HG03066 (cell line): ENCODE measurements around the gene IFT20.
"Not testable (repeated sequence)": the region's sequence is repeated elsewhere in the genome, so short reads cannot be mapped to it uniquely, and the experiment has no call there.

Source experiments
- ATAC-seq: cut with Tn5 transposase; IDR thresholded peaks from one replicate; pipeline ENCODE4 v1.9.1; 2021; ENCODE audit warnings: low read depth; ENCODE audit not compliant: unreplicated experiment

The IFT20 gene

DNA sequence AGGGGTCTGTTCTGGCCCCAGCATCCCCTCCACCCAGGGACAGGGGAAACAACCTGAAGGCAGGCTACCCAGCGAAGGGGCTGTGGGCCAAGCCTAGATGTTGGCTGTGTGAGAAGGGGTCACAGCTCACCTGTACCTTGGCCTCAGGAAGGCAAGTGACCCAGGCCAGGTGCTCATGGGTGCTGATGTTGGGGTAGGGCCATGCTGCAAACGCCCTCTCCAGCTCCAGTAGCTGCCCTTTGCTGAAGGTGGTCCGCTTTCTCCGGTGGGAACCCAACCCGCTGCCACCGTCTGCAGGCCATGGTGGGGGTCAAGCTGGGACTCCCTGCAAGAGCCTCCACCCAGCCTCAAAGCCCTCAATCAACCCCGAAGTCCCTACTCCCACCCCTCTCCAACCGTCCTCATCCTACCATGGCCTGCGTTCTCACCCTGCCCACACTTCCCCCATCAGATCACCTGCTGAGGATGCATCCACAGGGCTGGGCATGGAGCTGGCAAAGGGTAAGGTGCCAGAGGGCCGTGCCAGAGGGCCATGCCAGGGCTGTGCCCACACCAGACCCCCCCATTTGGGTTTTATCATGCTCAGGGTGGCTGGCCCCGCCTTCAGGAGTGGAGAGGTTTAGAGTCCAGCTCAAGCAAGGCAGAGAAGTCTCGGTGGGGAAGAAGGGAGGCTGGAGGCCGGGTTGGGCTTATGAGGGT is 29.5 kb upstream of the IFT20 start, which contains the start of gene SEBOX:
SEBOX (minus strand) TSS at position 535 of the 699 bp plus-strand sequence; CDS start at position 487, 48 bp downstream.
- ATAC-seq = no peak

DNA sequence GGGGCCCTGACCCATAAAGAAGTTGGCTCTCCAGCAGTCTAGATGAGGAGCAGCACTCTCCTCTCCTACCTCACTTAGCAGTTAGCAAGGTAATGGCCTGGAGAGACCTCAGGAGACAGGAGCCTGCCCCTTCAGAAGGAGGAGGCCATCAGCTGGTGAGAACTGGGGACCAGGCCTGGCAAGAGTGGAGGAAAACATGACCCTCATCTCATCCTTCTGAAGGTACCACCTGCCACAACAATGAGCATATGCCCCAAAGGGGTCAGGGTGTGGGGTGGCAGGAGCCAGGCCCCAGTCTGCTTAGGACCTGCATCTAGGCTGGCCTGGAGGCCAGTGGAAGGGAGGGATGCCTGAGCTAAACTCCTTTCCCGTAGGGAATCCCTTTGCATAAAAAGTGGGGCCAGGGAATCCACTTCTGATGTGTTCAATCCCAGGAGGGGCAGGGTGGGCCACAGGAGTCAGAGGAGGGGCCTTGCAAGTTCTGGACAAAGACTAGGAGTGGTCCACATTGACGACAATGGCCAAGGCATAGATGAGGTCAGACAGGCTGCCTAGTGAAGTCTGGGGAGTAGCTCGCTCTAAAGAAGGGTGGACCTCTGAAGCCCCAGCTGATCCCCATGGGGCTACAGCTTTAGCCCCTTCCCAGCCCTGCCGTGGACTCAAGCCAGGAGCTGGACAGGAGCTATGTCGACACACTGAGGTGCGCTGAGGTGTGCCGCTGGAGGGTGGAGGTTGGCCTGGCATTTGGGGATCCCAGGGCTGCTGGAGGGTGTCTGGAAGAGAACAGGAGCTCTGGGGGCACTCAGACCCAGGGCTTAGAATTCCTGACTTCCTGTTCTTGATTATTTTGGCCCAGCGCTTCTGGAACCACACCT is 28.7 kb upstream of the IFT20 start:
- no peak for ATAC-seq

DNA sequence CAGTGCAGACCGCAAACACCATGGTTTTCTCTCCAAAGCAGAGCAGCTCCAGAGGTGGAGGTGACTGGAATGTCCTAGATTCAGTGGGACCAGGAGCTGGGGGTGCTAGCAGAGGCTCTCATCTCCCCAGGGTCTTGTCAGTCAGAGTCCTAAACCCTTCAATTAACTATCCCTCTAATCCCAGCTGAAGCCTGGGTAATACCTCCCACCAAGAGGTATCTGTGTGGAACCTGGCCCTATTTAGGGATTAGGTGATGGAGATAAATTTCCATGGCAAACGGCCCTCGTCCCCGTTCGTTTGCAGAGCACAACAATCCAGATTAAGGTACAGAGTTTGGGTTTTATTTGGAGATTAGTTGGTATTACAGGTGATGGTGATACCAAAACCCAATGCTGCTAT is 27.9 kb upstream of the IFT20 start:
- no peak for ATAC-seq

DNA sequence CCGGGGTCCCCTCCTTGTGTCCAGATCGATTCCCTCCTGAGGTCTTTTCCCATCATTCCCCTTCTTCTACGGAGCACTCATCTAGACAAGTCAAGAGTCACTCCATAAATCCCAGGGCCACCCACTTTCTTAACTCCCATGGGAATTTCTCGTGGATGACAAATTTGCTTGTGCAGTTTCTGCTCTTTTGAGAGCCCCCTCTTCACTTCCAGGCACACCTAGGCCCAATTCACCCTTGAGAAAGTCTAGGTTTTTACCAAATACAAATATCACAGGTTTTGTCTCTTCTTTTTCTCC is 22.6 kb upstream of the IFT20 start:
- ATAC-seq = no peak

DNA sequence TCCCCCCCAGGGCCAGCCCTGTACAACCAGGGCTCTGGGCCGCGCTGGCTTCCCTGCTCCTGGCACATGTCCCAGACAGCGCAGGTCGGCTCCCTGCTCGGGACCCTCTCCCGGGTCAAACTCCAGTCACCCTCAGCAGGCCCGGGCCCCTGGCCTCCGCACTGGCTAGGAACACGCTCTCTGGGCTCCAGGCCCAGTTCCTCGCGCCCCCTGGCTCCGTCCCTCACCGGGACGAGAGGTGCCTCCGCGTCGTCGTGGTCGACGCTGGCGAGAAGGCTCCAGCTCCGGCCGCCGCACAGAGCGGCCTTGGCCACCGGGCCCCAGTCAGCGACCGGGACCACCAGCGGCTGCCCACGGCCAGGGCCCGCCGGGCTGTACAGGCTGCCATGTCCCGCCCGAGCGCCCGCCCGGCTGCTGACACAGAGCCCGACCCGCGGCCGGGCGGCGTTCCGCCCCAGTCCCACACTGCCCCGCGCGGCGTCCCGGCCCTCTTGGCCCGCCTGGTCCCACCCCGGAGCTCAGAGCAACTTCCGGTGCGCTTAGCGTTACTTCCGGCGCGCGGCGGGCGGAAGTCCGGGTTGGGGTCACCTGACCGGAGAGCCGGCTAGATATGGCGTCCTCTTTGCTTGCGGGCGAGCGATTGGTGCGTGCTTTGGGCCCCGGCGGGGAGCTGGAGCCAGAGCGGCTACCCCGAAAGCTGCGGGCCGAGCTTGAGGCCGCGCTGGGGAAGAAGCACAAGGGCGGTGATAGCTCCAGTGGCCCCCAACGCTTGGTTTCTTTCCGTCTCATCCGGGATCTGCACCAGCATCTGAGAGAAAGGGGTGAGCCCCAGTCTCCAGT is 22.0 kb upstream of the IFT20 start, which contains the start of gene POLDIP2:
POLDIP2 (minus strand) TSS at position 467 of the 840 bp plus-strand sequence; CDS start at position 388, 79 bp downstream.
- ATAC-seq = peak; percentile 97

DNA sequence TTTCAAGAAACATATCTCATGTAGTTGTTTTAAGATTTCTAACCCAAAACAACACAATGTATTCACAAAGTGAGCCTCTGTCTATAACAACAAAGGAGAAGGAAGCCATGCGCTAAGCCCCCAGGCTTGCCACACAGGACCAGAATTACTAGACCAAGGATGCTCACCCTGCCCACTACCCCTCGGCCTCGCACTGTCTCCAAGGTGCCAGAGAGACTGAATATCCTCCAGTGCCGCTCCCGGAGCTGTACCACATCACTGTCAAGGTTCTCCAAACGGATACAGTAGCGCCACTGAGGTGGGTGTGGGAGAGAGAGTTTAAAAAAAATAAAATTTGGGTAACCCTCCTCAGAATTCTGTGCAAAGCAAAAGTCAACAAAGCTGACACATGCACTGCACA is 15.0 kb upstream of the IFT20 start:
- no peak for ATAC-seq

DNA sequence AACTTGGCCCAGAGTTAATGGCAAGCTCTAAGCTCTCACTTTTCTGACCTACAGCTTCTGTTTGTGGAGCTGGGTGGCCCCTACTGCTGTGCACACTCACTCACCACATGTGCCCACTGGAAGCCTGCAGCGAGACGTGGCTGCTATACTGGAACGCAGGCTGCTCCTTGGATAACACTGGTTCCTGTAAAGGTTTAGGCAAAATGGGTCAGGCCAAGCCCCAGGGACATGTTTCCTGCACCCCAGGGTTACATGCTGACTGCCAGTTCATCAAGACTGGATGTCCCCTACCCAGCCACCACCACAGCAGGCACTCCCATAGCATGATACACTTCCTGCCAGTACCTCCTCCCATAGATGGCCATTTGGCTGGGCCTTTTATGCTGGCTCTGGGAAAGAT is 13.7 kb upstream of the IFT20 start:
- ATAC-seq = no peak

DNA sequence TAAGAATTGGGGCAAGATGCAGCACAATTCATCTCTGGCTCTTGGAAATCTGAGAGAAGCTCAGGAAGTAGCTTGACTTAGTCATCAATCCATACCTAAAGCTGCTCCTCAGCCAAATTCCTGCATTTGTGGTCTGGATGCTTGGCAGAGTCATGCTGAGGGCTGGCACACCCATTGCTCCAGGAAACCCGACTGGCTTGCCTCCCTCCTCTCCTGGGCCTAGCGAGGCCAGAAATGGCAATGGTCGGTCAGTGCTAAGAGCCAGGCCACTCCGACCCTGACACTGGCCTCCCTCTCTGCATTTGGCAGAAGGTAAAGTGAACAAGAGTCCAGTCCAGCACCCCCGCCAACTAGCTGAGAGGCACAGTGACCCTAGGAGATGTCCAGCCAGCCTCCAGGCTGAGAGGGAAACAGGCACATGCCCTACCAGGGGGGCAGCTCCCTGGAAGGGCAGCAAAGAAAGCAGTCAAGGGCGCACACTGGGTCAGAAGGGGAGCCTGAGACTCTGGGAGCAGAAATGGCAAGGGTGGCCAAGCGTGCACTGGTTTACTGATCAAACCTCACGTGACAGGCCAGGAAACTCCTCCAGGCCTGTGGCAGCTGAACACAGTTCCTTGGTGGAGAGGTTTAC is 12.1 kb upstream of the IFT20 start:
- no peak for ATAC-seq

DNA sequence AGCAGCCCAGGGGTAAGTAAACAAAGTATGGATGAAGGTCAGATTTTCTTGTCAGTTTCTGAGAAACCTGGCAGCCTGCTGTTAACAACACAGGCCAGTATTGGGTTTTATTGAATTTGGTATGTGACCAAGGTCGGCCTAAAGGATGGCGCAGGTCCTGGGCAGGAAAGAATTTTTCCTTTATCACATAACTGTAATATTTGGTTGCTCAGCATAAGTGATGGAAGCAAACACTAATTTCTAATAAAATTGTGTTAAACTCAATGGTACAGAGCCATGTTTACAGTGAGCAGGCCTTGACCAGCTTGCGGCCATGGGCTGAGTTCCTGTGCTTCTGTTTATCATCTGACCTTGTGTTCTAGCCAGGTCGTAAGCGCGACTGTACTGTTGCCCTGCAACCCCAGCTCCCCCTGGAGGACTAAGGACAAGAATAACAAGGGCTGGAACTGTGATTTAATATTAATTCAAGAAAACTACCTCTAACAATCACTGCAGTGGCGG is 11.5 kb upstream of the IFT20 start:
- no peak for ATAC-seq

DNA sequence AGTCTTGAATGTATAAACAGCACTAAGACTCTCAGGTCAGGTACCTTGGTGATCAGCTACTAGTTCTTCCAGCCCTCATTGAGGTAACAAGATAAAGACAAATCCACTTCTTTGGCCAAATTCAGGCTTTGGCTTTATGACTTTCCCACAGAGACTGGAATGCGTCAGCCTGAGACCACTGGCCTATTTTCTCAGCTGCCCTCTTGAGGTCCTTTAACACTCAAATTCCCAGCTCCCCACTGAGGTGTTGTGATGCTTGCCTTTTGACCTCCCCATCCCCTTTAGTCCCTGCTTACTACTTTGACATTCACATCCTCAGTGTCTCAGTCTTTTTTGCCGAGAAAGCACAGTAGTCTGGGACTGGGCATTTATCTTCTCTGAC is 10.9 kb upstream of the IFT20 start:
- ATAC-seq = no peak

DNA sequence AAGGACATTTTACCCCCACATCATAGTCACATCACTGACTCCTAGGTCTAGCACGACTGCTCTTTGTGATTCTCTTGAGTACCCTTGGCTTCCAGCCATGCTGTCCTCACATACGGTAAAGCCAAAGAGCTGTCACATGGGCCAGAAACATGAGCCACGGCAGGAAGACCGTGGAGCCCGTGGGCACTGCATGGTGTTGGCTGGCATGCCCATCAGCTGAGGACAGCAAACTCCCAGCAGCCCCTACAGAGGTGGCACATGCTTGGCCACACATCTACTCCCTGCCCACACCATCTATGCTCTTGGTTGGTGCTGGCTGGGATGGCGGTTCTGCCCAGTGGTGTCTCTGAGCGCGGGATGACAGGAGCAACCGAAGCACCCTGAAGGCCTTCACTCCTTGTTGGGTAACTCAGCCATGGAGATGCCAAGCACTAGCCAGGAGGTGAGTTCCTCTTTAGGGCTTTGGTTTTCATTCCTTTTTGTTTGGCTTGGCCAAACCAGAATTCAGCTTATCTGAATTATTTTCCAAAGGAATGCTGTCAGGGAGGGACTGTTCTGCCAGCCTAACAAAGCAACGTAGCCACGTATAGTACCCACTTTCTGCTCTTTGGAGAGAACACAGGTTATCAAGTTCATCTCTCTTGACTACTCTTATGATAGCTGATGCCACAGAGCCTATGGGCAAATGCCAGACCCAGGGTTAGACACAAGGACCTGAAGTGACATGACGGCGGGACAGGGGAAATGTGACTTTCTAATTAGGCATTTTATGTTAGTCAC is 10.3 kb upstream of the IFT20 start:
- no peak for ATAC-seq

DNA sequence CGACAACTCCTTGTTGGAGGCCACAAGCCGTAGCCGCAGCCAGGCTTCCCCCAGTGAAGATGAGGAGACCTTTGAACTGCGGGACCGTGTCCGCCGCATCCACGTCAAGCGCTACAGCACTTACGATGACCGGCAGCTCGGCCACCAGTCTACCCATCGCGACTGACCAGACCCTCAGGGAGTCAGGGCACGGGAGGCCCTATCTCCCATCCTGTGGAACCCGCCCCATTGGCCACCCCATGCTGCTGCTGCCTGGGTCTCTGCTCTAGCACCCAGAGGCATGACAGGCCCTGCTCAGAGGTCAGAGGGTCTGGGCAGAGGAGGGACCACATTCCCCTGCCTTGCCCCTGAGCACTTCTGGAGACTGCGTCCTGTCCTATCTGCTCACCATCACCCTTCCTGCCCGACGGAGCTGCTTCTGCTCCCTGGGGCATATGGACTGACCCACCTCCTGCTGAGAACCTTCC is 9.2 kb upstream of the IFT20 start:
- ATAC-seq = no peak

DNA sequence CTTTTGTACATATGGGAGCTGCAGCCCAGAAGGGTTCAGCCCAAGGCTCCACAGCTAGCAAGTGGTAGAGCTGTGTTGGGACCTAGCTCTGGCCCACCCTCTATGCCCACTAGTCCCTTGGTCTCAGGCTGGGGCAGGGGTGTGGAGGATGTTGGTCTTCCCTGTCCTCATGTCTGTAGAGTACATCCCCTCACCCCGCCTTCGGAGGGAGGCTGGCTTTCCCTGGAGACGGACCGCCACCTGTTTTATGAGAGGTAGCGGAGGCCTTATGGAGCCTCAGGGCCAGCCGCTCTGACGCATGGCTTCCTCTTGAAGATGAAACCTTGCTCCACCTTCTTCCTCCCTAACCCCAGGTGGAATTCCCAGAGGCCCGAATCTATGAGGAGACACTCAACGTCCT is 8.7 kb upstream of the IFT20 start:
- ATAC-seq = no peak

DNA sequence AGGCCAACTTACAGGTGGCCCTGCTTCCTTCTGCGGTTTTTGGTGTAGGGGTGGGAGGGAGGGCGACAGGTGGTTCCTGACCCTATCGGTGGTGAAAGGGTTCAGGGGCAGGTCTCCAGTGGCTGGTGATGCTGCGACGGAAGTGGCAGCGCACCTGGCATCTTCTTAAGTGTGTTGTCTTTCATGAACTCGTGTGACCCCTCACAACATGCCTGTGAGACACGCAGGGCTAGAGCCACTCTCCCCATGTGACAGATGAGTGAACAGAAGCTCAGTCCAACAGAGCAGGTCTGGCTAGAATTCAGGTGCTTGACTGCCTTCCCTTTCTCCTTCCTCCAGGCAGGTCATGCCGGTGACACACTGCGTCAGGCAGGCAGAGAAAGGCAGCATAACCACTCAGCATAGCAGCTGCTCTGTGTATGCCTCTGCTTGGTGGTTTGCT is 8.2 kb upstream of the IFT20 start:
- ATAC-seq = no peak

DNA sequence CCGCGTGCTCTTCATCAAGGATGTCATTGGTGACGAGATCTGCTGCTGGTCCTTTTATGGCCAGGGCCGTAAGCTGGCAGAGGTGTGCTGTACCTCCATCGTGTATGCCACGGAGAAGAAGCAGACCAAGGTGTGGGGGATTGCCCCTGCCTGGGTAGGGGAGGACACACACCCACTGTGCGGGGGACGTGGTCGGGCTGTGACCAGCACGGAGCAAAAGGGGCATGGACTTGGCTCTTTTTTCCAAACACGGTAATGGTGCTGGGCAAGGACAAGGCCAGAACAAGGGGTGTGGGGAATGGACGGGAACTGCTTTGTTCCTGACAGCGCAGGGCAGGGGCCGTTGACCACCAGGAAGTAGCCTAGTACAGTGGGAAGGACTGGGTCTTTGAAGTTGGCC is 7.0 kb upstream of the IFT20 start:
- no peak for ATAC-seq

DNA sequence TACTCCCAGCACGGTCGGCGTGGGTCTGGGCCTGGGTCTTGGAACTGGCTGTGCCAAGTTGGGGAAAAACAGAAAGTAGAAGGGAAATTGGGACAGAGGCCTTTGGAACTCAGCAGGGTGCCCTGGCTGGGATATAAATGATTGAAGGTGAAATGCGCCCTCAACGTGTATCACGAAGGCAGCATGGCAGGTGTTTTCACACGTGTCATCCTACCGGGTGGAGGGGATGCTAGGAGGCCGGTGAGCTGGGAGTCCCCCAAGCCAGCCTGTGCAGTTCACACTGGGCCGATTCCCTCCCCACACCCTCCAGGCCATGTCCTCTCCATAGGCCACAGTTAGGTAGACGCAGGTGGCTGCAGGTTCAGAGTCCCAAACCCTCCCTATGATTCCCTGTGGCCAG is 6.2 kb upstream of the IFT20 start:
- ATAC-seq = no peak

DNA sequence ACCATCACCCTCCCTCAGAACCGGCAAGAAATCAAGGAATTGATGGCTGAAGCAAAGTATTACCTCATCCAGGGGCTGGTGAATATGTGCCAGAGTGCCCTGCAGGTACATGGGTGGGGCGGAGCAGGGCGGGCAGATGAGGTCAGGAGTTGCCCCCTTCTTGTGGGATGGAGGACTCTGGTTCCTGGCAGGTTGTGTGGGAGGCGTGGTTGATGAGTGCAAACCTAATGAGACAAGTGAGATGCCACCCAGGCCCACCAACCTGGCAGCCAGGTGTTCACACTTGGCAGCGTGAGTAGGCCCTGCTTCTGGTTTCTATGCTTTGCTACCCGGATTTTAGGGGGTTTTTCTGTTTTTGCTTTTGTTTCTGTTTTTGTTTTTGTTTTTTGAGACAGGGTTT is 5.1 kb upstream of the IFT20 start:
- no peak for ATAC-seq

DNA sequence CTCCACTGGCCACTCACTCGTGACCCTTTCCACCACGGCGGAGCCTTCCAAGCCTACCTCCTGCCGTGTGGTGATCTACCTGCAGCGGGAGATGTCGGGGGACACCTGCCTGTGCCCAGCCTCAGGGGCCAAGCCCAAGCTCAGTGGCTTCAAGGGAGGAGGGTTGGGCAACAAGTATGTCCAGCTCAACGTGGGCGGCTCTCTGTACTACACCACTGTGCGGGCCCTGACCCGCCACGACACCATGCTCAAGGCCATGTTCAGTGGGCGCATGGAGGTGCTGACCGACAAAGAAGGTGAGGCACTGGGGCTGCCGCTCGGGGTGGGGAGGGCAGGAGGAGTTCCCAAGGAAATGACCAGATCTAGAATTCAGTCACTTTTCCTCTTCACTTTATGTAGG is 4.2 kb upstream of the IFT20 start:
- no peak for ATAC-seq

DNA sequence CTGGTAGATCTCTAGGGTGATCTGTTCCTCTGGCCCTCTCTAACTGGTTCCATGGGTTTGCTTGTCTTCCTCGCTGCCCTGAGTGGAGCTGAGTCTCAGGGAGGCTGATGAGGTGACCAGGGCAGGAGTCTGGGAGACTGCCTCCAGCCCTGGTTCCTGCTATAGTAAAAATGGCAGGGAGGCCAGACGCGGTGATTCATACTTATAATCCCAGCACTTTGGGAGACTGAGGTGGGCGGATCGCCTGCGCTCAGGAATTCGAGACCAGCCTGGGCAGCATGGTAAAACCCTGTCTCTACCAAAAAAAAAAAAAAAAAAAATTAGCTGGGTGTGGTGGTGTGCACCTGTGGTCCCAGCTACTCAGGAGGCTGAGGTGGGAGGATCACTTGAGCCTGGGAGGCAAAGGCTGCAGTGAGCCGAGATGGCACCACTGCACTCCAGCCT is 3.5 kb upstream of the IFT20 start:
- ATAC-seq = not testable (repeated sequence)
